Panc1 (cell line): ENCODE results near the gene CHKB. TPM values are rescaled to one million over a fixed set of nuclear protein-coding genes. Genes with fewer than 3 reads are reported as not detected.
"Not testable (repeated sequence)": the region's sequence is repeated elsewhere in the genome, so short reads cannot be mapped to it uniquely, and the experiment has no call there.

Experiments used
- ATAC-seq: fragments of 200-7000 bp; cut with Tn5 transposase; 2 replicates; pipeline ENCODE4 v1.9.1; 2020; ENCODE audit warnings: mild to moderate bottlenecking, moderate library complexity
- BruUV-seq: library from RNA; stranded (reverse); fragments of 400-500 nt; replicated peaks from 2 replicates; lab custom pipeline; 2021; lab: Mats Ljungman, UMichigan
- CTCF ChIA-PET: fragments of 300-600 bp; sonication (Branson Sonifier 250); formaldehyde crosslinking; loops from one replicate; lab custom pipeline; 2022; ENCODE audit warnings: antibody characterized with exemption; lab: Charles Lee
- POLR2A ChIA-PET: fragments of 300-600 bp; sonication (Branson Sonifier 250); formaldehyde crosslinking; loops from one replicate; lab custom pipeline; 2022; ENCODE audit warnings: antibody characterized with exemption; lab: Charles Lee
- DNase-seq: peaks from one replicate; pipeline ENCODE4 v3.0.0-alpha.2; 2010; ENCODE audit warnings: low read depth, low spot score
- H3K27ac ChIP-seq: 2 replicates; pipeline ENCODE4 v1.5.1; 2011; ENCODE audit warnings: mild to moderate bottlenecking, low read length, inconsistent platforms
- H3K27me3 ChIP-seq: fragments of 200-500 bp; sonication (Bioruptor generic); 2 replicates; pipeline ENCODE4 v1.6.0; 2014; ENCODE audit warnings: low read length, inconsistent platforms; ENCODE audit not compliant: control insufficient read depth, insufficient read depth
- H3K36me3 ChIP-seq: fragments of 200-500 bp; sonication (Bioruptor generic); 2 replicates; pipeline ENCODE4 v1.5.1; 2014; ENCODE audit warnings: inconsistent platforms, mild to moderate bottlenecking, low read length, moderate library complexity; ENCODE audit not compliant: control insufficient read depth, insufficient read depth
- H3K4me1 ChIP-seq: 2 replicates; pipeline ENCODE4 v1.5.1; 2011; ENCODE audit warnings: inconsistent platforms, mild to moderate bottlenecking, low read length, moderate library complexity; ENCODE audit not compliant: control insufficient read depth, insufficient read depth
- H3K4me3 ChIP-seq, 2 experiments: 2 replicates each; pipeline ENCODE4 v1.5.1; 2011 to 2012; ENCODE audit warnings: low read depth in 2 of 2, low read length in 2 of 2, mild to moderate bottlenecking in 2 of 2, inconsistent platforms in 1 of 2, moderate library complexity in 1 of 2
- H3K9me3 ChIP-seq: fragments of 200-500 bp; sonication (Bioruptor generic); 2 replicates; pipeline ENCODE4 v1.5.1; 2014; ENCODE audit warnings: low read depth, mild to moderate bottlenecking, inconsistent platforms, low read length, moderate library complexity; ENCODE audit not compliant: control insufficient read depth, insufficient read depth
- POLR2AphosphoS5 ChIP-seq: IDR thresholded peaks from 2 replicates; pipeline ENCODE4 v1.6.1; 2012; ENCODE audit warnings: mild to moderate bottlenecking, low read depth, low read length, moderate library complexity
- REST ChIP-seq, 2 experiments: IDR thresholded peaks; 2 replicates each; pipeline ENCODE4 v1.6.1; 2011 to 2012; ENCODE audit warnings: low read depth in 2 of 2, control low read depth in 1 of 2, low read length in 1 of 2, mild to moderate bottlenecking in 1 of 2, moderate library complexity in 1 of 2; ENCODE audit not compliant: insufficient read depth in 1 of 2
- TCF7L2 ChIP-seq: IDR thresholded peaks from 2 replicates; pipeline ENCODE4 v1.6.1; 2011; ENCODE audit warnings: mild to moderate bottlenecking, low read depth, low read length, inconsistent platforms
- in situ Hi-C: cut with HindIII; loops from 2 replicates; pipeline ENCODE4 v1.10.0; 2016; ENCODE audit warnings: low sequenced_read_pairs, low pct_unique_long_range_greater_than_20kb
- intact Hi-C: fragments of 100-400 bp; cut with micrococcal nuclease; formaldehyde crosslinking; loops from one replicate; pipeline ENCODE4 v1.10.0; 2022; ENCODE audit not compliant: unreplicated experiment
- total RNA-seq: library from RNA; stranded (reverse); gene quantifications from one replicate; pipeline ENCODE4 v1.2.1, GENCODE V29; 2021; ENCODE audit not compliant: unreplicated experiment
- TF ChIP-seq, protein P1 (sequence below): fragments of 450-650 bp; IDR thresholded peaks from 2 replicates; pipeline ENCODE4 v1.5.1; 2017; ENCODE audit warnings: mild to moderate bottlenecking

Gene CHKB
- total RNA-seq, 1 experiment from 2014 or later, result 43.5 TPM

GRCh38 chr22:50544078-50544745, 38.4 kb downstream of the CHKB start:
- peak overlapping the region; percentile 68; the same call in 1 of the 2 replicates for H3K27ac ChIP-seq

DNA sequence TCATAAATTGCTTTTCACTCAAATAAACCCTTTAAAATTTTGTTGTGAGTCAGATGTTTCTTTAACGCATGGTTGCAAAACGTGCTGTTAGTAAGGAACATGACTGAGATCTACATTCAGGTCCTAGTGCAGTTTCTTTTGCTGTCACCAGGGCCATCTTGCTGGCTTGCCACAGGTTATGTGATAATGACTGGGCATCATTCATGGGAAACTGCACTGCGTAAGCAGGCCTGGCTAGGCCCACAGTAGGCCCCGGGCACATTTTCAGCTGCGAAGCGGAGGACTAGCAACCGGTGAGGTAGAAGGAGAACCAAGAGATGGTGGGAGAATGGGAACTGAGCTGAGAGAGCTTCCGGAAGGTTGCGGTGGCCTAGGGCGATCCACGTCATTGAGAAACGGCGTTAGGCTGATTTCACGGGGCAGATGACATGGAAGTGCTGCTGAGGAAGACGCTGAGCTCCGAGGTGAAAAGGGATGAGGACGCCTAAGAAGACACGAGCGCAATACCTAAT, 40.2 kb downstream of the CHKB start:
- H3K9me3 ChIP-seq, result no peaks in the 10 kb centered on the region
- POLR2A ChIA-PET, result no interaction called here
- TF ChIP-seq REST (IDR thresholded peaks at IDR 0.05; ENCODE audit: insufficient read depth in 1 of 2, low read depth in 2 of 2, low read length in 1 of 2) (no peak), TCF7L2 (no peak)
- TF ChIP-seq, protein P1, sequence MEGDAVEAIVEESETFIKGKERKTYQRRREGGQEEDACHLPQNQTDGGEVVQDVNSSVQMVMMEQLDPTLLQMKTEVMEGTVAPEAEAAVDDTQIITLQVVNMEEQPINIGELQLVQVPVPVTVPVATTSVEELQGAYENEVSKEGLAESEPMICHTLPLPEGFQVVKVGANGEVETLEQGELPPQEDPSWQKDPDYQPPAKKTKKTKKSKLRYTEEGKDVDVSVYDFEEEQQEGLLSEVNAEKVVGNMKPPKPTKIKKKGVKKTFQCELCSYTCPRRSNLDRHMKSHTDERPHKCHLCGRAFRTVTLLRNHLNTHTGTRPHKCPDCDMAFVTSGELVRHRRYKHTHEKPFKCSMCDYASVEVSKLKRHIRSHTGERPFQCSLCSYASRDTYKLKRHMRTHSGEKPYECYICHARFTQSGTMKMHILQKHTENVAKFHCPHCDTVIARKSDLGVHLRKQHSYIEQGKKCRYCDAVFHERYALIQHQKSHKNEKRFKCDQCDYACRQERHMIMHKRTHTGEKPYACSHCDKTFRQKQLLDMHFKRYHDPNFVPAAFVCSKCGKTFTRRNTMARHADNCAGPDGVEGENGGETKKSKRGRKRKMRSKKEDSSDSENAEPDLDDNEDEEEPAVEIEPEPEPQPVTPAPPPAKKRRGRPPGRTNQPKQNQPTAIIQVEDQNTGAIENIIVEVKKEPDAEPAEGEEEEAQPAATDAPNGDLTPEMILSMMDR, result no peak
- H3K27ac ChIP-seq, result no peak overlapping the region
- no peak for DNase-seq
- no peak for ATAC-seq
- BruUV-seq, result no TSS peak
- no peaks in the 10 kb centered on the region for H3K27me3 ChIP-seq
- intact Hi-C loops, result no loop called here
- no peak overlapping the region for H3K4me3 ChIP-seq
- CTCF ChIA-PET, result no interaction called here
- in situ Hi-C loops, result no loop called here
- no peaks in the 10 kb centered on the region for H3K36me3 ChIP-seq
- H3K4me1 ChIP-seq, result peaks cover 14% of the 10 kb centered on the region

More at GRCh38 chr22:50544078-50544745, 38.4 kb downstream of the CHKB start:
- Histone ChIP-seq H3K4me3 (peak overlapping the region; percentile 19 to 43), H3K4me1 (peaks cover 14% of the 10 kb centered on the region), H3K9me3 (no peaks in the 10 kb centered on the region), H3K36me3 (no peaks in the 10 kb centered on the region), H3K27me3 (no peaks in the 10 kb centered on the region)
- no peak for DNase-seq
- in situ Hi-C loops, result no loop called here
- CTCF ChIA-PET, result no interaction called here
- no TSS peak for BruUV-seq
- intact Hi-C loops, result no loop called here
- TF ChIP-seq POLR2AphosphoS5, result no peak
- TF ChIP-seq, protein P1, result peak; percentile 81; the same call in 1 of the 2 replicates
- POLR2A ChIA-PET, result no interaction called here
- peak; percentile 84 for ATAC-seq

DNA sequence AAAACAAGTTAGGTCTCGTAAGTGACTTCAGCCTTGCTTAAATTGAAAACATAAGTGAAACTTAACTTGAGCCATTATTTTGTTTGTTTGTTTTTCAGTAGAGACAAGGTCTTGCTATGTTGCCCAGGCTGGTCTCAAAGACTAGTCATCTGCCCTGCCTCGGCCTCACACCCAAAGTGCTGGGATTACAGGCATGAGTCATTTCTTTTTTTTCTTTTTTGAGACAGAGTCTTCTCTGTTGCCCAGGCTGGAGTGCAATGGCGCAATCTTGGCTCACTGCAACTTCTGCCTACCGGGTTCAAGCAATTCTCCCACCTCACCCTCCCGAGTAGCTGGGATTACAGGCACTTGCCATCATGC, 41.0 kb downstream of the CHKB start:
- H3K9me3 ChIP-seq, POLR2A ChIA-PET, H3K4me3 ChIP-seq, intact Hi-C loops, ATAC-seq, H3K36me3 ChIP-seq, DNase-seq, H3K27ac ChIP-seq, BruUV-seq, H3K27me3 ChIP-seq, in situ Hi-C loops: not testable (repeated sequence)
- H3K4me1 ChIP-seq, result peaks cover 14% of the 10 kb centered on the region
- CTCF ChIA-PET, result interaction anchor here (0.6 kb wide), 1 partner anchor 8 kb away, joined by 3 read pairs; no protein-coding TSS in a partner anchor
